Measurements from ENCODE around the gene FRMD6. TPM values are rescaled to one million over a fixed set of nuclear protein-coding genes. Genes with fewer than 3 reads are reported as not detected.
"Not testable (repeated sequence)": the region's sequence is repeated elsewhere in the genome, so short reads cannot be mapped to it uniquely, and the experiment has no call there.

FRMD6 gene
- polyA plus RNA-seq, 4 donors: 19.1 to 41.7 (median 23.5) TPM

GRCh38 chr14:51765726-51766125 is 114.0 kb downstream of the FRMD6 start:
- not testable (repeated sequence) for DNase-seq (ENCODE audit: low read depth in 4 of 4, low spot score in 3 of 4)

GRCh38 chr14:51766586-51766985 is 114.9 kb downstream of the FRMD6 start:
- not testable (repeated sequence) for DNase-seq (ENCODE audit: low read depth in 4 of 4, low spot score in 3 of 4)

DNA sequence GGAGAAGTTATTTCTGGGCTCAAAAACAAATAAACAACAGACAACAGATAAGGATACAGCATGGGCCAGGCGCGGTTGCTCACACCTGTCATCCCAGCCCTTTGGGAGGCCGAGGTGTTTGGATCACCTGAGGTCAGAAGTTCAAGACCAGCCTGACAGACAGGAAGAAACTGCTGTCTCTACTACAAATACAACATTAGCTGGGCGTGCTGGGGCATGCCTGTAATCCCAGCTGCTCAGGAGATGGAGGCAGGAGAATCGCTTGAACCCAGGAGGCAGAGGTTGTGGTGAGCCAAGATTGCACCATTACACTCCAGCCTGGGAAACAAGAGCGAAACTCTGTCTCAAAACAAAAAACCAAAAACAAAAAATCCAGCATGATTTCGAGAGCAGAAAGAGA is 117.6 kb downstream of the FRMD6 start:
- not testable (repeated sequence) for DNase-seq (ENCODE audit: low read depth in 4 of 4, low spot score in 3 of 4)

GRCh38 chr14:51774209-51774608 is 122.5 kb downstream of the FRMD6 start:
- DNase-seq (ENCODE audit: low read depth in 4 of 4, low spot score in 3 of 4): no peak

- DNase-seq (ENCODE audit: low read depth in 4 of 4, low spot score in 3 of 4): peak in 2 of 4 donors; percentile 21 to 29
Measured at GRCh38 chr14:51776102-51776894, 124.6 kb downstream of the FRMD6 start.

GRCh38 chr14:51780006-51780692 is 128.4 kb downstream of the FRMD6 start:
- DNase-seq (ENCODE audit: low read depth in 4 of 4, low spot score in 3 of 4): peak in 2 of 4 donors; percentile 29 to 37

Other genes starting within 250 kb of the FRMD6 start
- gene GNG2, start 208.7 kb downstream of the FRMD6 start, polyA plus RNA-seq (ENCODE audit: insufficient read length in 4 of 4): 100 to 1,000 TPM in 1 of 4 donors, 10 to 100 TPM in 3; 63.7 to 104 (median 75.8) TPM

Data from left renal pelvis (tissue), 4 donors.